NT2/D1 (cell line): ENCODE data around the gene RPL22L1.
"Not testable (repeated sequence)": the region's sequence is repeated elsewhere in the genome, so short reads cannot be mapped to it uniquely, and the experiment has no call there.

ENCODE experiments used
- DNase-seq: peaks from one replicate; pipeline ENCODE4 v3.0.0-alpha.2; 2011; ENCODE audit warnings: low read depth, low spot score
- H3K27me3 ChIP-seq: 2 replicates; pipeline ENCODE4 v1.6.0; 2011; ENCODE audit warnings: mild to moderate bottlenecking; ENCODE audit not compliant: insufficient read length, insufficient read depth
- H3K36me3 ChIP-seq: 2 replicates; pipeline ENCODE4 v1.6.1; 2011; ENCODE audit warnings: mild to moderate bottlenecking, low read length, mixed read lengths; ENCODE audit not compliant: insufficient read depth, insufficient read length
- H3K4me1 ChIP-seq: 2 replicates; pipeline ENCODE4 v1.5.1; 2011; ENCODE audit not compliant: insufficient read depth, insufficient read length
- H3K4me3 ChIP-seq: 2 replicates; pipeline ENCODE4 v1.5.1; 2011; ENCODE audit warnings: low read depth; ENCODE audit not compliant: insufficient read length
- H3K9ac ChIP-seq: 2 replicates; pipeline ENCODE4 v1.6.0; 2011; ENCODE audit warnings: low read depth; ENCODE audit not compliant: insufficient read length
- H3K9me3 ChIP-seq: 2 replicates; pipeline ENCODE4 v1.5.1; 2011; ENCODE audit warnings: mild to moderate bottlenecking, low read length; ENCODE audit not compliant: insufficient read depth
- SUZ12 ChIP-seq: IDR thresholded peaks from 2 replicates; pipeline ENCODE4 v1.6.1; 2011; ENCODE audit not compliant: insufficient read length, insufficient read depth; ENCODE audit errors: extremely low read depth
- YY1 ChIP-seq: IDR thresholded peaks from 2 replicates; pipeline ENCODE4 v1.6.1; 2011; ENCODE audit not compliant: insufficient read length, insufficient read depth
- ZNF274 ChIP-seq: IDR thresholded peaks from 2 replicates; pipeline ENCODE4 v1.6.1; 2011; ENCODE audit warnings: mild to moderate bottlenecking, low read depth, low read length

The RPL22L1 gene

GRCh38 chr3:170896781-170897180, 26.8 kb upstream of the RPL22L1 start:
- DNase-seq: no peak
- Histone ChIP-seq H3K4me3 (no peak overlapping the region), H3K4me1 (no peaks in the 10 kb centered on the region), H3K9ac (no peak overlapping the region), H3K27me3 (no peaks in the 10 kb centered on the region), H3K9me3 (peaks cover 27% of the 10 kb centered on the region; the same call in 1 of the 2 replicates), H3K36me3 (peaks cover 4% of the 10 kb centered on the region)
- TF ChIP-seq SUZ12: no peak
- no peak for TF ChIP-seq YY1
- TF ChIP-seq ZNF274: no peak

DNA sequence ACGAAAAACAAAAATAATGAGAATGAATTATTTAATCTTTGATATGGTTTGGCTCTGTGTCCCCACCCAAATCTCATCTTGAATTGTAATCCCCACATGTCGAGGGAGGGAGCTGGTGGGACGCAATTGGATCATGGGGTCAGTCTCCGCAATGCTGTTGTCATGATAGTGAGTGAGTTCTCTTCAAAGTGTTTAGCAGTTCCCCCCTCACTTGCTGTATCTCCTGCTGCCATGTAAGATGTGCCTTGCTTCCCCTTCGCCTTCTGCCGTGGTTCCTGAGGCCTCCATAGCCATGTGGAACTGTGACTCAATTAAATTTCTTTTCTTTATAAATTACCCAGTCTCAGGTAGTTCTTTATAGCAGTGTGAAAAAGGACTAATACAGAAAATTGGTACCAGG, 26.3 kb upstream of the RPL22L1 start:
- not testable (repeated sequence) for H3K27me3 ChIP-seq, H3K4me1 ChIP-seq, H3K36me3 ChIP-seq, H3K4me3 ChIP-seq, H3K9ac ChIP-seq, DNase-seq
- peaks cover 27% of the 10 kb centered on the region; the same call in 1 of the 2 replicates for H3K9me3 ChIP-seq

GRCh38 chr3:170893895-170894294, 23.9 kb upstream of the RPL22L1 start:
- H3K4me3 ChIP-seq: no peak overlapping the region
- no peak overlapping the region for H3K9ac ChIP-seq
- TF ChIP-seq SUZ12 (no peak), YY1 (no peak), ZNF274 (no peak)
- no peak for DNase-seq
- no peaks in the 10 kb centered on the region for H3K27me3 ChIP-seq
- H3K9me3 ChIP-seq: peaks cover 26% of the 10 kb centered on the region; the same call in 1 of the 2 replicates
- peaks cover 3% of the 10 kb centered on the region for H3K36me3 ChIP-seq
- H3K4me1 ChIP-seq: no peaks in the 10 kb centered on the region

- no peaks in the 10 kb centered on the region for H3K36me3 ChIP-seq
- no peaks in the 10 kb centered on the region for H3K27me3 ChIP-seq
- TF ChIP-seq SUZ12 (no peak), ZNF274 (no peak), YY1 (no peak)
- no peaks in the 10 kb centered on the region for H3K4me1 ChIP-seq
- H3K9me3 ChIP-seq: 0 out of 2 replicates have a peak, but pooled peaks cover 10% of the 10 kb centered on the region
- no peak overlapping the region for H3K4me3 ChIP-seq
- no peak overlapping the region for H3K9ac ChIP-seq
- DNase-seq: no peak
Measured at GRCh38 chr3:170889630-170890029, 19.6 kb upstream of the RPL22L1 start.

DNA sequence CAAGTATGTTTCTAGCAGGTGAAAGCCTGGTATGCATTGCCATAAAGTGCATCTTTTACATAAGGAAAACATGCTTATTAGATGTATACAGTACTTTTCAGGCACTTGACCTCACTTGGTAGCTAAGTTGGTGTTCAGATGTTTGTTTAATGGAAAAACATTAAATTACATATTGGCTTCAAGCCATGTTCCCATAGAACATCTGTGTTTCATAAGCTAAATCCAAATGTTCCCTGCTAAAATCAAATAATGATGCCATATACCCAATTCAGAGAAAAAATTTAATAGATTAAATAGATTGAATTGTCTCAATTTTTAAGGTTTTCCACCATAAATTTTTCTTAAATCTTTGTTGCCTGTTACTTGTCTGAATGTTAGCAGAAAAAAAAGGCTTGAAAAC, 19.1 kb upstream of the RPL22L1 start:
- DNase-seq: no peak
- no peak overlapping the region for H3K4me3 ChIP-seq
- no peaks in the 10 kb centered on the region for H3K27me3 ChIP-seq
- H3K36me3 ChIP-seq: no peaks in the 10 kb centered on the region
- TF ChIP-seq ZNF274: no peak
- no peak for TF ChIP-seq YY1
- no peak for TF ChIP-seq SUZ12
- H3K9me3 ChIP-seq: 0 out of 2 replicates have a peak, but pooled peaks cover 11% of the 10 kb centered on the region
- H3K4me1 ChIP-seq: no peaks in the 10 kb centered on the region
- H3K9ac ChIP-seq: no peak overlapping the region

- H3K4me1 ChIP-seq, H3K36me3 ChIP-seq, H3K27me3 ChIP-seq, DNase-seq: not testable (repeated sequence)
- Histone ChIP-seq H3K9ac (peak overlapping the region; percentile 21), H3K9me3 (0 out of 2 replicates have a peak, but pooled peaks cover 11% of the 10 kb centered on the region), H3K4me3 (peak overlapping the region; percentile 12)
Measured at GRCh38 chr3:170884109-170884930, 14.3 kb upstream of the RPL22L1 start.

- not testable (repeated sequence) for DNase-seq, H3K4me3 ChIP-seq, H3K27me3 ChIP-seq, H3K36me3 ChIP-seq, H3K9me3 ChIP-seq, H3K4me1 ChIP-seq, H3K9ac ChIP-seq
Measured at GRCh38 chr3:170878688-170879087, 8.7 kb upstream of the RPL22L1 start.

DNA sequence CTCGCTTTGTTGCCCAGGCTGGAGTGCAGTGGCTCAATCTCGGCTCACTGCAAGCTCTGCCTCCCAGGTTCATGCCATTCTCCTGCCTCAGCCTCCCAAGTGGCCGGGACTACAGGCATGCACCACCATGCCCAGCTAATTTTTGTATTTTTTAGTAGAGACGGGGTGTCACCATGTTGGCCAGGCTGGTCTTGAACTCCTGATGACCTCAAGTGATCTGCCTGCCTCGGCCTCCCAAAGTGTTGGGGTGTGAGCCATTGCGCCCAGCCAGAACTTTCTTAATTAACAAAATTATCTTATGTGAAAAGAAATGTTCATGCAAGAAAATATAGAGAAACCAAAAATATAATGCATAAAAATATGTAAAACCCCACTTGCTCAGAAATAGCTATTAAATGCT, 7.3 kb upstream of the RPL22L1 start:
- not testable (repeated sequence) for H3K9me3 ChIP-seq, DNase-seq, H3K4me3 ChIP-seq, H3K36me3 ChIP-seq, H3K9ac ChIP-seq, H3K27me3 ChIP-seq, H3K4me1 ChIP-seq
